Measurements from ENCODE around the gene SEC31A.

SEC31A gene, protein sequence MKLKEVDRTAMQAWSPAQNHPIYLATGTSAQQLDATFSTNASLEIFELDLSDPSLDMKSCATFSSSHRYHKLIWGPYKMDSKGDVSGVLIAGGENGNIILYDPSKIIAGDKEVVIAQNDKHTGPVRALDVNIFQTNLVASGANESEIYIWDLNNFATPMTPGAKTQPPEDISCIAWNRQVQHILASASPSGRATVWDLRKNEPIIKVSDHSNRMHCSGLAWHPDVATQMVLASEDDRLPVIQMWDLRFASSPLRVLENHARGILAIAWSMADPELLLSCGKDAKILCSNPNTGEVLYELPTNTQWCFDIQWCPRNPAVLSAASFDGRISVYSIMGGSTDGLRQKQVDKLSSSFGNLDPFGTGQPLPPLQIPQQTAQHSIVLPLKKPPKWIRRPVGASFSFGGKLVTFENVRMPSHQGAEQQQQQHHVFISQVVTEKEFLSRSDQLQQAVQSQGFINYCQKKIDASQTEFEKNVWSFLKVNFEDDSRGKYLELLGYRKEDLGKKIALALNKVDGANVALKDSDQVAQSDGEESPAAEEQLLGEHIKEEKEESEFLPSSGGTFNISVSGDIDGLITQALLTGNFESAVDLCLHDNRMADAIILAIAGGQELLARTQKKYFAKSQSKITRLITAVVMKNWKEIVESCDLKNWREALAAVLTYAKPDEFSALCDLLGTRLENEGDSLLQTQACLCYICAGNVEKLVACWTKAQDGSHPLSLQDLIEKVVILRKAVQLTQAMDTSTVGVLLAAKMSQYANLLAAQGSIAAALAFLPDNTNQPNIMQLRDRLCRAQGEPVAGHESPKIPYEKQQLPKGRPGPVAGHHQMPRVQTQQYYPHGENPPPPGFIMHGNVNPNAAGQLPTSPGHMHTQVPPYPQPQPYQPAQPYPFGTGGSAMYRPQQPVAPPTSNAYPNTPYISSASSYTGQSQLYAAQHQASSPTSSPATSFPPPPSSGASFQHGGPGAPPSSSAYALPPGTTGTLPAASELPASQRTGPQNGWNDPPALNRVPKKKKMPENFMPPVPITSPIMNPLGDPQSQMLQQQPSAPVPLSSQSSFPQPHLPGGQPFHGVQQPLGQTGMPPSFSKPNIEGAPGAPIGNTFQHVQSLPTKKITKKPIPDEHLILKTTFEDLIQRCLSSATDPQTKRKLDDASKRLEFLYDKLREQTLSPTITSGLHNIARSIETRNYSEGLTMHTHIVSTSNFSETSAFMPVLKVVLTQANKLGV

DNA sequence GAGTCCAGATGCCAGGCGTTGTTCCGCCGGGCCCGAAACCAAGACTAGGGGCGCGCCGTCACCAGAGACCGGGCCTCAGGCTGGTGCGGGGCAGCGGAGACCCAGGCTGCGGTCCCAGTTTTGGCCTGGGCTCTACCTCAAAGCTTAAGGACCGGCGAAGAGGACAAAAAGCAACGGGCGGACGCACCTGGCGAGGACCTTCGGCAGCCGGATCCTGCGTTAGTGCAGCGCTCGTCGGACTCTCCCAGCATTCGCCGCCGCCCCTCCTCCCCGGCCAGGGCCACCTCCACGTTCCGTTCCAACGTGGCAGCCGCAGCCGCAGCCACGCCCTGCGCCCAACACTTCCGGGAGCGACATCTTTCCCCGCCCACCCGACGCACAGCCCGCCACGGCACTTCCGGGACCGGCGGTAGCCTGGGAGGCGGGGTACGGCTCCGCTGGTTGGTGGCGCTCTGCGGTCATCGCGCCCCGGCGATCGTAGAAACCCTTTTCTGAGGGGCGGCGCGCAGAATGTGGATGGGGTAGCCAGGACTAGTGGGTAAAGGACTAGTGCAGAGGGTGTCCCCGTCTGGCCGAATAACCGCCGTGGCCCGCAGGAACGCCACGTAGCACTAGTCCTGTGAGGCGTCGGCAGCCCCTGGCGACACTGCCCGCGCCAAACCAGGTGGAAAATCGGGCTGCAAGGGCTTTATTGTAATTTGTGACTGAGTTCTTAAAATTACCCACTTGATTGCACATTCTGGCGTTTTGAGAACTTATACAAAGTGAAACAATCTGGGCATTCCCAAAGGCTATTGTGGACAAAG is at the start of gene SEC31A:
SEC31A (minus strand) TSS at position 253 of the 806 bp plus-strand sequence. CDS start 9,217 bp downstream, outside the sequence.
- DNase-seq (ENCODE audit: low spot score), result peak; percentile 97
- Histone ChIP-seq H3K4me3 (peak within 1 kb of the TSS; percentile 84), H3K27ac (peak within 1 kb of the TSS; percentile 95 to 97)
- TF ChIP-seq, protein P1, sequence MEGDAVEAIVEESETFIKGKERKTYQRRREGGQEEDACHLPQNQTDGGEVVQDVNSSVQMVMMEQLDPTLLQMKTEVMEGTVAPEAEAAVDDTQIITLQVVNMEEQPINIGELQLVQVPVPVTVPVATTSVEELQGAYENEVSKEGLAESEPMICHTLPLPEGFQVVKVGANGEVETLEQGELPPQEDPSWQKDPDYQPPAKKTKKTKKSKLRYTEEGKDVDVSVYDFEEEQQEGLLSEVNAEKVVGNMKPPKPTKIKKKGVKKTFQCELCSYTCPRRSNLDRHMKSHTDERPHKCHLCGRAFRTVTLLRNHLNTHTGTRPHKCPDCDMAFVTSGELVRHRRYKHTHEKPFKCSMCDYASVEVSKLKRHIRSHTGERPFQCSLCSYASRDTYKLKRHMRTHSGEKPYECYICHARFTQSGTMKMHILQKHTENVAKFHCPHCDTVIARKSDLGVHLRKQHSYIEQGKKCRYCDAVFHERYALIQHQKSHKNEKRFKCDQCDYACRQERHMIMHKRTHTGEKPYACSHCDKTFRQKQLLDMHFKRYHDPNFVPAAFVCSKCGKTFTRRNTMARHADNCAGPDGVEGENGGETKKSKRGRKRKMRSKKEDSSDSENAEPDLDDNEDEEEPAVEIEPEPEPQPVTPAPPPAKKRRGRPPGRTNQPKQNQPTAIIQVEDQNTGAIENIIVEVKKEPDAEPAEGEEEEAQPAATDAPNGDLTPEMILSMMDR (IDR thresholded peaks at IDR 0.05), result no peak

DNA sequence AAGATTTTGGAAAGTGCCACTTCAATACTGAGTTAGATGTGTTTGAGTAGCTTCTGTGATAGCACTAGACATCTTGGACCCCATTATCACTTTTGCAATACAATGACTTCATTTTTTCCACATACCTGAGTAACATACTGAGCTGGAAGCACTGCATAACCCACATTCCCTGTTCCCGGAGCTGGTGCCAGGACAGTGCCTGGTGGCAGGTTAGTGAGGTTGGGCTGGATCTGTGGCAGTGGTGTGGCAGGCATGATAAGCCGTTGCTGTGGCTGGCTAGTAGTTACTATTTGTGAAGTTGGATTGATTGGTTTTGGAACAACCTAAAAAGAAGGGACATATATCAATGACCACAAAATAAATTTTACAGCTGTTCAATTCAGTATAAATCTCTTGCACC is 48.5 kb upstream of the SEC31A start:
- no peak overlapping the region for H3K4me3 ChIP-seq
- no peak for DNase-seq (ENCODE audit: low spot score)
- no peak overlapping the region for H3K27ac ChIP-seq
- TF ChIP-seq, protein P1 (IDR thresholded peaks at IDR 0.05), result no peak

DNA sequence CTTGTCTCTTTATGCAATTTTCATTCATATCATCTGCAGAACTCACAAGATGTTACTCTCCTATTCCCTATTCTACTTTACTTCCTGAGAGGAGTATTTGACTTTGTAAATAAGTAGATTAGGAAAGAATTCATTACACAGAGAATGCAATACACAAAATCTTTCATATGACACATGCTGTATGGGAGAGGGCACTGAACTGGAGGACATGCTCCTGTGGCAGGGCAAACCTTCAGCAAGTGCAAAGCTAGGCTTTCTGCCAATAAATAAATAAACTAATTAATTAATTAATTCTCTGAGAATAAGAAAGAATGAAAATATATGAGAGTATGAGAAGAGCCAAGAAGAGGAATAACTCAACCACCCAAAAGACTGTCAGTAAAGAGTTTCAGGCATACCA is 43.5 kb upstream of the SEC31A start:
- DNase-seq (ENCODE audit: low spot score), result no peak
- TF ChIP-seq, protein P1 (IDR thresholded peaks at IDR 0.05), result no peak
- H3K4me3 ChIP-seq, result no peak overlapping the region
- H3K27ac ChIP-seq, result no peak overlapping the region

DNA sequence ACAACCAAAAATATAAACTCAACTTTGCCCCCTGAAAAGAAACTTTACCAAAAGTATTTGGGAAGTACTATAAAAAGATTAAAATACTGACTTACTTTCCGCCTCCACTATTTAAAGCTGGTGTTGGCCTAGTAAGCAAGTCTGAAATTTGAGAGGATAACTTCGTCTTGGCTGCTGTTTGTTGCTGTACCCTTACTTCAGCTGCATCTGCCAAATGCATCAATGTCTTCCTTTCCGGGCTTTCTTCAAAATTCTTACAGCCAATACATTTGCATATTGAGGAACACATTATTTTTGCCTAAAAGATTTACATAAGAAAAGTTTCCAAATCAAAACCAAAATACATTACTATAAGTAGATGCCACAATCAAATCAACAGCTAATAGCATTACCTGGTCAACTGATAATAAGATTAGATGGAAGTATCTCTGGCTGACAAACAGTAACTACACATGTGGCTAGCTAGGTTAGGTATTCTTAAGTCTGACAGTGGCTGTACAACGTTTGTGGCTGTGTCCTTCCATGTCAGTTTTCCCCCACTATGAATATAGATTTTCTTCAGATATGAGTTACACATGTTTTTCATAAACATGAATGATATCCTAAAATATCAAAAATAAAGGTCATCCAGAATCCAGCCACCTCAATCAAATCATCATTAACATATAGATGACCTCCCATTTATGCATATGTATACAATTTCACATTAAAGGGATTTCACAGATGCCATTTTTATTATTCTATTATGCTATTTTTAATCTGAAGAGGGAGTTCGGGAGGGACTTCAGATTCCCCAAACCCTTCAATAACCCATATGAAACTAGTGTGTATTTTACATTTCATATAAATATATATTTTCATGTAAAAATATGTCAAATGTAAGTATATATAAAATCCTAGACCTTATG is 40.1 kb upstream of the SEC31A start:
- no peak for DNase-seq (ENCODE audit: low spot score)
- TF ChIP-seq, protein P1 (IDR thresholded peaks at IDR 0.05), result no peak
- no peak overlapping the region for H3K4me3 ChIP-seq
- no peak overlapping the region for H3K27ac ChIP-seq

DNA sequence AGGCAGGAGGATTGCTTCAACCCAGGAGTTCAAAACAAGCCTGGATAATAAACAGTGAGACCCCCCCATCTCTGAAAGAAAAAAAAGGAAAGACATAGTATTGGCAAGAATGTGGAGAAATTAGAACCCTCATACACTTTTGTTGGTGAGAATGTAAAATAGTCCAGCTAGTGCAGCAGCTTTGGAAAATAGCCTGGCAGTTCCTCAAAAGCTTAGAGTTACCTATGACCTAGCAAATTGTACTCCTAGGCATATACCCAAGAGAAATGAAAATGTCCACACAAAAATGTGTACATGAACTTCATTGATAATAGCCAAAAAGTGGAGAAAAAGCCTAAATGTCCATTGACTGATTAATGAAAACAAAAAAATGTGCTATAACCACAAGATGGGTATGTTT is 30.8 kb upstream of the SEC31A start:
- no peak overlapping the region for H3K4me3 ChIP-seq
- TF ChIP-seq, protein P1 (IDR thresholded peaks at IDR 0.05), result no peak
- no peak overlapping the region for H3K27ac ChIP-seq
- DNase-seq (ENCODE audit: low spot score), result no peak
